ENCODE data around the gene FUT6. TPM values are rescaled to one million over a fixed set of nuclear protein-coding genes. Genes with fewer than 3 reads are reported as not detected.
"Not testable (repeated sequence)": the region's sequence is repeated elsewhere in the genome, so short reads cannot be mapped to it uniquely, and the experiment has no call there.

FUT6 gene
- total RNA-seq, 4 donors from 2014 or later = 0.74 TPM; not detected in 3

GRCh38 chr19:5786593-5787408 is 52.7 kb downstream of the FUT6 start:
- no peak for DNase-seq (ENCODE audit: low spot score)
- no peak for ATAC-seq (ENCODE audit: low FRiP score)
- no peak for TF ChIP-seq CTCF (IDR thresholded peaks at IDR 0.05)

- TF ChIP-seq CTCF (IDR thresholded peaks at IDR 0.05) = no peak
- DNase-seq (ENCODE audit: low spot score) (no peak), ATAC-seq (ENCODE audit: low FRiP score) (no peak)
These were observed 54.1 kb downstream of the FUT6 start for GRCh38 chr19:5785423-5785822.

GRCh38 chr19:5784581-5785147 is 54.8 kb downstream of the FUT6 start, which contains the start of gene PRR22:
TSS of gene PRR22 (minus strand) at chr19:5784746. CDS start at chr19:5784660, 86 bp downstream.
- TF ChIP-seq CTCF (IDR thresholded peaks at IDR 0.05) = no peak
- ATAC-seq (ENCODE audit: low FRiP score) (no peak), DNase-seq (ENCODE audit: low spot score) (no peak)

- no peak for DNase-seq (ENCODE audit: low spot score)
- no peak for ATAC-seq (ENCODE audit: low FRiP score)
- no peak for TF ChIP-seq CTCF (IDR thresholded peaks at IDR 0.05)
These were observed 56.3 kb downstream of the FUT6 start for GRCh38 chr19:5782945-5783919.

- no peak for TF ChIP-seq CTCF (IDR thresholded peaks at IDR 0.05)
- ATAC-seq (ENCODE audit: low FRiP score) (no peak), DNase-seq (ENCODE audit: low spot score) (no peak)
These were observed 57.2 kb downstream of the FUT6 start for GRCh38 chr19:5782322-5782721.

GRCh38 chr19:5780916-5781315 is 58.6 kb downstream of the FUT6 start:
- not testable (repeated sequence) for DNase-seq (ENCODE audit: low spot score)

More at GRCh38 chr19:5780916-5781315, 58.6 kb downstream of the FUT6 start:
- ATAC-seq (ENCODE audit: low FRiP score) = not testable (repeated sequence)

Other genes starting within 250 kb of the FUT6 start
- gene SAFB2, start 216.9 kb downstream of the FUT6 start, total RNA-seq = 10 to 100 TPM; 32.0 to 77.9 (median 51.1) TPM
- 100 to 1,000 TPM in 2 of 4 donors, 10 to 100 TPM in 2; 56.7 to 139 (median 86.9) TPM for gene SAFB, start 216.6 kb downstream of the FUT6 start, total RNA-seq
- gene MICOS13, start 159.2 kb downstream of the FUT6 start, total RNA-seq = 10 to 100 TPM; 24.4 to 54.6 (median 40.5) TPM
- gene HSD11B1L, start 158.7 kb downstream of the FUT6 start, total RNA-seq = 1 to 10 TPM; 4.3 to 9.5 (median 7.8) TPM
- 100 to 1,000 TPM; 663 to 804 (median 703) TPM for gene RPL36, start 149.4 kb downstream of the FUT6 start, total RNA-seq
- gene LONP1, start 119.6 kb downstream of the FUT6 start, total RNA-seq = 10 to 100 TPM; 49.8 to 75.9 (median 54.0) TPM
- not detected for gene CATSPERD, start 119.1 kb downstream of the FUT6 start, total RNA-seq
- gene PRR22, start 55.0 kb downstream of the FUT6 start, total RNA-seq = 1 to 10 TPM in 1 of 4 donors, under 1 TPM in 3; 0.75 to 3.0 (median 0.81) TPM
- gene DUS3L, start 48.5 kb downstream of the FUT6 start, total RNA-seq = 100 to 1,000 TPM in 1 of 4 donors, 10 to 100 TPM in 3; 27.4 to 132 (median 30.4) TPM
- gene NRTN, start 34.6 kb downstream of the FUT6 start, total RNA-seq = not detected
- not detected for gene FUT3, start 11.7 kb upstream of the FUT6 start, total RNA-seq
- gene FUT5, start 30.8 kb upstream of the FUT6 start, total RNA-seq = not detected
- gene NDUFA11, start 64.1 kb upstream of the FUT6 start, total RNA-seq = 100 to 1,000 TPM; 134 to 234 (median 190) TPM
- gene VMAC, start 65.2 kb upstream of the FUT6 start, total RNA-seq = 10 to 100 TPM in 1 of 4 donors, 1 to 10 TPM in 3; 2.0 to 10.4 (median 4.6) TPM
- gene CAPS, start 74.6 kb upstream of the FUT6 start, total RNA-seq = 1 to 10 TPM; 2.3 to 9.0 (median 4.6) TPM
- gene RANBP3, start 138.4 kb upstream of the FUT6 start, total RNA-seq = 10 to 100 TPM; 43.8 to 60.1 (median 45.9) TPM

Data from omental fat pad (tissue), 4 donors.